BLaER1 treated with 17β-estradiol and CSF1 and Interleukin-3, amounts not matched to agents 10 nM and 100 nM (cell line): ENCODE results near the gene UNKL.

Experiments used
- H3K27ac ChIP-seq, 11 experiments: shearing (Covaris generic); formaldehyde crosslinking; 2 replicates each; pipeline ENCODE4 v1.8.1; 2022
- H3K27me3 ChIP-seq, 11 experiments: shearing (Covaris generic); formaldehyde crosslinking; 2 replicates each; pipeline ENCODE4 v1.8.1; 2022
- H3K36me3 ChIP-seq, 11 experiments: shearing (Covaris generic); formaldehyde crosslinking; 2 replicates each; pipeline ENCODE4 v1.8.1; 2022
- H3K4me1 ChIP-seq, 10 experiments: shearing (Covaris generic); formaldehyde crosslinking; 2 replicates each; pipeline ENCODE4 v1.8.1; 2022
- H3K4me2 ChIP-seq, 11 experiments: shearing (Covaris generic); formaldehyde crosslinking; 2 replicates each; pipeline ENCODE4 v1.8.1; 2022
- H3K4me3 ChIP-seq, 10 experiments: shearing (Covaris generic); formaldehyde crosslinking; 2 replicates each; pipeline ENCODE4 v1.8.1; 2022
- H3K9ac ChIP-seq, 11 experiments: shearing (Covaris generic); formaldehyde crosslinking; 2 replicates each; pipeline ENCODE4 v1.8.1; 2022
- H3K9me3 ChIP-seq, 11 experiments: shearing (Covaris generic); formaldehyde crosslinking; replicated peaks in 1 of 11; 2 replicates each; pipeline ENCODE4 v1.8.1; 2022
- H4K20me1 ChIP-seq, 11 experiments: shearing (Covaris generic); formaldehyde crosslinking; 2 replicates each; pipeline ENCODE4 v1.8.1; 2022
- Cebpa-rat ChIP-seq, 11 experiments: shearing (Covaris generic); IDR thresholded peaks; 2 replicates each; pipeline ENCODE4 v1.8.1; 2022

Gene UNKL

GRCh38 chr16:1348926-1349325 is 65.6 kb downstream of the UNKL start:
- H3K9ac ChIP-seq: 0 out of 22 replicates have a peak overlapping the region, but pooled peaks of 1 of the 11 experiments have one; percentile 13
- H3K4me3 ChIP-seq: no peak overlapping the region
- H3K36me3 ChIP-seq: peaks cover 20 to 39% (median 27%) of the 10 kb centered on the region in 11 experiments
- H3K27ac ChIP-seq: no peak overlapping the region
- no peaks in the 10 kb centered on the region for H3K27me3 ChIP-seq
- peaks cover 0 to 70% (median 18%) of the 10 kb centered on the region in 11 experiments; a peak in 17 of 22 replicates for H4K20me1 ChIP-seq
- H3K4me2 ChIP-seq: no peak overlapping the region
- TF ChIP-seq Cebpa-rat (IDR thresholded peaks at IDR 0.05): no peak
- no peaks in the 10 kb centered on the region for H3K9me3 ChIP-seq
- H3K4me1 ChIP-seq: peaks cover 29 to 42% (median 35%) of the 10 kb centered on the region in 10 experiments

GRCh38 chr16:1348441-1348840 is 66.1 kb downstream of the UNKL start:
- Histone ChIP-seq H3K36me3 (peaks cover 20 to 39% (median 27%) of the 10 kb centered on the region in 11 experiments), H3K4me2 (no peak overlapping the region), H3K27me3 (no peaks in the 10 kb centered on the region), H3K27ac (no peak overlapping the region), H3K9me3 (no peaks in the 10 kb centered on the region), H3K4me3 (no peak overlapping the region), H4K20me1 (peaks cover 5 to 70% (median 15%) of the 10 kb centered on the region in 11 experiments; a peak in 18 of 22 replicates), H3K4me1 (peaks cover 29 to 42% (median 36%) of the 10 kb centered on the region in 10 experiments), H3K9ac (no peak overlapping the region)
- no peak for TF ChIP-seq Cebpa-rat (IDR thresholded peaks at IDR 0.05)

- H4K20me1 ChIP-seq: peaks cover 5 to 68% (median 17%) of the 10 kb centered on the region in 11 experiments; a peak in 18 of 22 replicates
- no peaks in the 10 kb centered on the region for H3K27me3 ChIP-seq
- H3K9me3 ChIP-seq: no peaks in the 10 kb centered on the region
- H3K27ac ChIP-seq: no peak overlapping the region
- TF ChIP-seq Cebpa-rat (IDR thresholded peaks at IDR 0.05): no peak
- peaks cover 28 to 41% (median 34%) of the 10 kb centered on the region in 10 experiments for H3K4me1 ChIP-seq
- H3K9ac ChIP-seq: no peak overlapping the region
- no peak overlapping the region for H3K4me3 ChIP-seq
- peaks cover 20 to 39% (median 27%) of the 10 kb centered on the region in 11 experiments for H3K36me3 ChIP-seq
- H3K4me2 ChIP-seq: no peak overlapping the region
These were observed 66.5 kb downstream of the UNKL start for GRCh38 chr16:1347962-1348361.

GRCh38 chr16:1347286-1347855 is 67.1 kb downstream of the UNKL start:
- Histone ChIP-seq H4K20me1 (peaks cover 0 to 66% (median 18%) of the 10 kb centered on the region in 11 experiments; a peak in 18 of 22 replicates), H3K4me1 (peaks cover 28 to 39% (median 32%) of the 10 kb centered on the region in 10 experiments), H3K27ac (no peak overlapping the region), H3K27me3 (no peaks in the 10 kb centered on the region), H3K9ac (no peak overlapping the region), H3K4me3 (no peak overlapping the region), H3K36me3 (peaks cover 20 to 39% (median 27%) of the 10 kb centered on the region in 11 experiments), H3K4me2 (no peak overlapping the region), H3K9me3 (no peaks in the 10 kb centered on the region)
- no peak for TF ChIP-seq Cebpa-rat (IDR thresholded peaks at IDR 0.05)

- Histone ChIP-seq H3K4me1 (peaks cover 34 to 43% (median 39%) of the 10 kb centered on the region in 10 experiments), H3K4me3 (no peak overlapping the region), H3K27ac (no peak overlapping the region), H3K36me3 (peaks cover 20 to 39% (median 27%) of the 10 kb centered on the region in 11 experiments), H3K9me3 (no peaks in the 10 kb centered on the region), H3K9ac (no peak overlapping the region), H3K4me2 (no peak overlapping the region), H3K27me3 (peaks cover 0 to 5% (median 0%) of the 10 kb centered on the region in 11 experiments; a peak in 1 of 22 replicates), H4K20me1 (peaks cover 0 to 69% (median 25%) of the 10 kb centered on the region in 11 experiments; a peak in 16 of 22 replicates)
- TF ChIP-seq Cebpa-rat (IDR thresholded peaks at IDR 0.05): no peak
These were observed 67.8 kb downstream of the UNKL start for GRCh38 chr16:1346422-1347285.

GRCh38 chr16:1345651-1346421 is 68.7 kb downstream of the UNKL start:
- H3K9ac ChIP-seq: no peak overlapping the region
- no peak overlapping the region for H3K4me3 ChIP-seq
- no peaks in the 10 kb centered on the region for H3K9me3 ChIP-seq
- H3K36me3 ChIP-seq: peaks cover 20 to 39% (median 27%) of the 10 kb centered on the region in 11 experiments
- peaks cover 0 to 75% (median 29%) of the 10 kb centered on the region in 11 experiments; a peak in 16 of 22 replicates for H4K20me1 ChIP-seq
- peaks cover 0 to 5% (median 0%) of the 10 kb centered on the region in 11 experiments; a peak in 1 of 22 replicates for H3K27me3 ChIP-seq
- H3K4me2 ChIP-seq: no peak overlapping the region
- no peak for TF ChIP-seq Cebpa-rat (IDR thresholded peaks at IDR 0.05)
- H3K4me1 ChIP-seq: peaks cover 33 to 47% (median 43%) of the 10 kb centered on the region in 10 experiments
- no peak overlapping the region for H3K27ac ChIP-seq

- no peak overlapping the region for H3K27ac ChIP-seq
These were observed 69.4 kb downstream of the UNKL start for GRCh38 chr16:1345087-1345486.

GRCh38 chr16:1344499-1344898 is 70.0 kb downstream of the UNKL start:
- H3K4me1 ChIP-seq: peaks cover 21 to 43% (median 34%) of the 10 kb centered on the region in 10 experiments
- no peak overlapping the region for H3K4me3 ChIP-seq
- H3K9me3 ChIP-seq: no peaks in the 10 kb centered on the region
- peak overlapping the region in 1 of 11 experiments; percentile 62; a peak in 1 of 22 replicates for H3K9ac ChIP-seq
- no peak for TF ChIP-seq Cebpa-rat (IDR thresholded peaks at IDR 0.05)
- H3K36me3 ChIP-seq: peaks cover 14 to 26% (median 19%) of the 10 kb centered on the region in 11 experiments
- peak overlapping the region in 8 of 11 experiments; percentile 79 to 95 (median 88); a peak in 15 of 22 replicates for H3K4me2 ChIP-seq
- H4K20me1 ChIP-seq: peaks cover 0 to 74% (median 29%) of the 10 kb centered on the region in 11 experiments; a peak in 16 of 22 replicates
- no peak overlapping the region for H3K27ac ChIP-seq
- peaks cover 0 to 5% (median 0%) of the 10 kb centered on the region in 11 experiments; a peak in 1 of 22 replicates for H3K27me3 ChIP-seq

More at GRCh38 chr16:1345087-1345486, 69.4 kb downstream of the UNKL start:
- Histone ChIP-seq H3K27me3 (peaks cover 0 to 5% (median 0%) of the 10 kb centered on the region in 11 experiments; a peak in 1 of 22 replicates), H3K9ac (no peak overlapping the region), H3K4me3 (no peak overlapping the region), H3K9me3 (no peaks in the 10 kb centered on the region), H3K36me3 (peaks cover 20 to 32% (median 24%) of the 10 kb centered on the region in 11 experiments), H4K20me1 (peaks cover 0 to 75% (median 29%) of the 10 kb centered on the region in 11 experiments; a peak in 16 of 22 replicates), H3K4me2 (no peak overlapping the region), H3K4me1 (peaks cover 26 to 44% (median 36%) of the 10 kb centered on the region in 10 experiments)
- TF ChIP-seq Cebpa-rat (IDR thresholded peaks at IDR 0.05): no peak
